Activated B cell treated with CpG ODN at 0.5 μM for 24 hours (primary cell): ENCODE data around the gene CDK2AP2. TPM values are rescaled to one million over a fixed set of nuclear protein-coding genes. Genes with fewer than 3 reads are reported as not detected.
A peak's percentile ranks its signal among the peaks of the same experiment; 100 is the strongest.

Experiments
- ATAC-seq: fragments of 200-7000 bp; cut with Tn5 transposase; one replicate; pipeline ENCODE4 v1.10.0; 2021; ENCODE audit warnings: low read depth, mild to moderate bottlenecking, moderate library complexity
- CTCF ChIA-PET: fragments of 350-600 bp; sonication (Branson Sonifier 250); formaldehyde crosslinking; loops from one replicate; lab custom pipeline; 2021; ENCODE audit warnings: antibody characterized with exemption; lab: Charles Lee
- POLR2A ChIA-PET: fragments of 350-600 bp; sonication (Branson Sonifier 250); formaldehyde crosslinking; loops from one replicate; lab custom pipeline; 2021; ENCODE audit warnings: antibody characterized with exemption; lab: Charles Lee
- DNase-seq: peaks from one replicate; pipeline ENCODE4 v3.0.0; 2022
- H3K27ac Mint-ChIP-seq: one replicate; pipeline ENCODE4 v1.8.0; 2020; ENCODE audit warnings: mixed read lengths
- H3K27me3 Mint-ChIP-seq: one replicate; pipeline ENCODE4 v1.8.0; 2021; ENCODE audit warnings: mixed read lengths
- H3K36me3 Mint-ChIP-seq: one replicate; pipeline ENCODE4 v1.8.0; 2021; ENCODE audit warnings: low read depth, mixed read lengths
- H3K4me1 Mint-ChIP-seq: one replicate; pipeline ENCODE4 v1.8.0; 2021; ENCODE audit warnings: mixed read lengths
- H3K4me3 Mint-ChIP-seq: one replicate; pipeline ENCODE4 v1.8.0; 2020; ENCODE audit warnings: mild to moderate bottlenecking, mixed read lengths
- H3K9me3 Mint-ChIP-seq: one replicate; pipeline ENCODE4 v1.8.0; 2020; ENCODE audit warnings: mixed read lengths
- intact Hi-C: fragments of 100-400 bp; cut with micrococcal nuclease; formaldehyde crosslinking; loops from one replicate; pipeline ENCODE4 v1.15.1; 2024
- total RNA-seq: library from RNA; stranded (reverse); gene quantifications from 2 replicates; pipeline ENCODE4 v1.2.3, GENCODE V29; 2022
- TF ChIP-seq, protein P1 (sequence below): fragments of 200-600 bp; IDR thresholded peaks from one replicate; pipeline ENCODE4 v1.8.0; 2022; ENCODE audit warnings: antibody characterized with exemption, mild to moderate bottlenecking

CDK2AP2 gene
- total RNA-seq, 1 donor from 2014 or later: 67.1 TPM

DNA sequence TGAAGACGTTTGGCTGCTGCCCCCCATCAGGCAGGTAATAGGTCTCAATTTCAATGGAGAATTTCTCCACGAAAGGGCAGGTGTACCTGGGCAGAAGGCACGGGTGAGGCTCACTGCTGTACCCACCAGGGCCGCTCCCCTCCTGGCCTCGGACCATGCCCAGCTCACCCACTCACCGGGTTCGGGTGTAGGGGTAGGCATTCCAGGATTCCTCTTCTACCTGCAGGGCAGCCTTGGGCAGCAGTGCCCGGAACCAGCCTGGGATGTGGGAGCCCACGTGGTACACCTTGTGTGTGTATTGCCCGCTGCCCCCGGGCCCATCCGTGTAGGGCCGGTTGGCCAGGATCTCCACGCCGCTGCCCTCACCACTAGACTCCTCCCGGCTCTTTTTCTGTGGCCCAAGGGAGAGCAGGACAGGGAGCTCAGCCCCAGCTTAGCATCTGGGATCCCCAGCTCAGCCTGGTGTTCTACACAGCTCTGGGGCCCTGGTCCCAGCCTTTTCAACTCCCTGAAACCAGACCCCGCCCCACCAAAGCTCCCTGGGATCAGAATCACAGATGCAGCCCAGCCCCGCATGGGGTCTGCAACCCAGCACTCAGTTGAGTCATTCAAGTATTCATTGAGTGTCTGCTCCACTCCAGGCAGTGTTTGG is 5.5 kb downstream of the CDK2AP2 start:
- Mint-ChIP-seq H3K27ac (no peak overlapping the region), H3K4me3 (peak overlapping the region; percentile 73), H3K27me3 (no peaks in the 10 kb centered on the region), H3K36me3 (peaks cover 61% of the 10 kb centered on the region), H3K4me1 (peaks cover 40% of the 10 kb centered on the region), H3K9me3 (no peaks in the 10 kb centered on the region)
- intact Hi-C loops: no loop called here
- ChIA-PET CTCF (no interaction called here), POLR2A (interaction anchor here (0.6 to 1.8 kb wide), 5 partner anchors 16 to 707 kb away, joined by 3 to 8 read pairs (median 3); partner anchors contain the start of genes AIP and PTPRCAP)
- ATAC-seq (no peak), DNase-seq (no peak)
- TF ChIP-seq, protein P1, sequence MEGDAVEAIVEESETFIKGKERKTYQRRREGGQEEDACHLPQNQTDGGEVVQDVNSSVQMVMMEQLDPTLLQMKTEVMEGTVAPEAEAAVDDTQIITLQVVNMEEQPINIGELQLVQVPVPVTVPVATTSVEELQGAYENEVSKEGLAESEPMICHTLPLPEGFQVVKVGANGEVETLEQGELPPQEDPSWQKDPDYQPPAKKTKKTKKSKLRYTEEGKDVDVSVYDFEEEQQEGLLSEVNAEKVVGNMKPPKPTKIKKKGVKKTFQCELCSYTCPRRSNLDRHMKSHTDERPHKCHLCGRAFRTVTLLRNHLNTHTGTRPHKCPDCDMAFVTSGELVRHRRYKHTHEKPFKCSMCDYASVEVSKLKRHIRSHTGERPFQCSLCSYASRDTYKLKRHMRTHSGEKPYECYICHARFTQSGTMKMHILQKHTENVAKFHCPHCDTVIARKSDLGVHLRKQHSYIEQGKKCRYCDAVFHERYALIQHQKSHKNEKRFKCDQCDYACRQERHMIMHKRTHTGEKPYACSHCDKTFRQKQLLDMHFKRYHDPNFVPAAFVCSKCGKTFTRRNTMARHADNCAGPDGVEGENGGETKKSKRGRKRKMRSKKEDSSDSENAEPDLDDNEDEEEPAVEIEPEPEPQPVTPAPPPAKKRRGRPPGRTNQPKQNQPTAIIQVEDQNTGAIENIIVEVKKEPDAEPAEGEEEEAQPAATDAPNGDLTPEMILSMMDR: no peak

DNA sequence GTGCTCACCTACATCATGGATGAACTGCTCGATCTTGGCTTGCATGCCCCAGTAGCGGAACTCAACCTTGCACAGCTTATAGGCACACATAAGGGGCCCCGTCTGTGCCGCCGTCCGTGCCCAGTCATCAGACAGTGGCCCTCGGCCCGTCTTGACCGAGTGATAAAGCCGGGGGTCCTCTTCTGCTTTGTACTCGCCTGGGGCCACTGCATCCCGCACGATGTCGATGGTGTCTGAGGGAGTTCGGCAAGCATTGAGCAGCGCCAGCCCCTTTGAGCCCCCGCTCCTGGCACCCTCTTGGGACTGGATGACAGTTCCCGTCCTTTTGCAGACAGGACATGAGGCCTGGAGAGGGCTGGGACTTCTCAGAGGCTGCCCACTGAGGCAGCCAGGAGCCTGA is 6.1 kb downstream of the CDK2AP2 start:
- no peak for ATAC-seq
- DNase-seq: no peak
- ChIA-PET CTCF (no interaction called here), POLR2A (interaction anchor here (1.0 to 1.8 kb wide), 2 partner anchors 16 to 65 kb away, joined by 3 to 8 read pairs; partner anchors contain the start of gene PTPRCAP)
- Mint-ChIP-seq H3K4me1 (peaks cover 34% of the 10 kb centered on the region), H3K27me3 (no peaks in the 10 kb centered on the region), H3K4me3 (no peak overlapping the region), H3K27ac (no peak overlapping the region), H3K36me3 (peaks cover 62% of the 10 kb centered on the region), H3K9me3 (no peaks in the 10 kb centered on the region)
- TF ChIP-seq, protein P1: no peak
- intact Hi-C loops: no loop called here

DNA sequence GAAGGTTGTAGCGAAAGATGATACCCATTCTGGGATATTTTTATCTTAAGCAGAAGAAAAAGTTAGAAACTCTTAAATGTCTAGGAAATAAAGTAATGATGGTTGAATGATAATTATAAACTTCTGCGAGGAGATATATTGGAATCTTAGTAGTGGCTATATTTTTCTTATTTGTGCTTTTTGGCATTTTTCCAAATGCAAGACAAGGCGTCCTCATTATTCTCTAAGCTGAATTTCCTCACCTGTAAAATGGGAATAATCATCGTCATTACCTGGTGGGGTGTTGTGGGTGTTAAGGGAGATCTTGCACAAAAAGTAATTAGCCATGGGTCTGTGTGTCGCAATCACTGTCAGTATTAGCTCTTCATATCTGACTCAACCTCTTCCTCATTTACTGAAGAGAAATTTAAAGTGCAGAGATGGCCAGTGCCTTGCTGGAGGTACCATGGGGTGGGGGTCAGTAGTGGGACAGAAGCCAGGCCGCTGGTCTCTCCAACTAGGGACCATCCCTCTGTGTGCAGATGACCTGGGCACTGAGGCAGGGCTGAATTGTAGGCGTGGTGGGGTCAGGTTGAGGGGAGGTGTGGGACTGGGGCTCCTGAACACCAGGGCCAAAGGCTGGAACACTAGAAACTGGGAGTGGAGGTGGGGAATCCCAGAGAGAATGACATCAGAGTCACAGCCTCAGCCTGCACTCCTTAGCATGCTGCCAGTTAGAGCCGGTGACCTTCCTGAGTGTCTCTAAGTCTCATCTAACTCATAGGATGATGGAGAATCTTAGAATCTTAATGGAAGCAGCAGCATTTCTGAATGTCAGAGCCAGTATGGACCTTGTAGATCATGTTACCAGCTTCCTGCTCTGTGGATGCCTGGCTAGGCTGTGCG is 6.9 kb downstream of the CDK2AP2 start:
- intact Hi-C loops: no loop called here
- H3K4me1 Mint-ChIP-seq: peaks cover 26% of the 10 kb centered on the region
- ATAC-seq (no peak), DNase-seq (no peak)
- no peak overlapping the region for H3K4me3 Mint-ChIP-seq
- no peaks in the 10 kb centered on the region for H3K27me3 Mint-ChIP-seq
- TF ChIP-seq, protein P1: no peak
- ChIA-PET POLR2A (interaction anchor here (1.0 to 1.8 kb wide), 2 partner anchors 15 to 64 kb away, joined by 3 to 8 read pairs; partner anchors contain the start of gene PTPRCAP), CTCF (no interaction called here)
- H3K27ac Mint-ChIP-seq: no peak overlapping the region
- no peaks in the 10 kb centered on the region for H3K9me3 Mint-ChIP-seq
- H3K36me3 Mint-ChIP-seq: peaks cover 64% of the 10 kb centered on the region

DNA sequence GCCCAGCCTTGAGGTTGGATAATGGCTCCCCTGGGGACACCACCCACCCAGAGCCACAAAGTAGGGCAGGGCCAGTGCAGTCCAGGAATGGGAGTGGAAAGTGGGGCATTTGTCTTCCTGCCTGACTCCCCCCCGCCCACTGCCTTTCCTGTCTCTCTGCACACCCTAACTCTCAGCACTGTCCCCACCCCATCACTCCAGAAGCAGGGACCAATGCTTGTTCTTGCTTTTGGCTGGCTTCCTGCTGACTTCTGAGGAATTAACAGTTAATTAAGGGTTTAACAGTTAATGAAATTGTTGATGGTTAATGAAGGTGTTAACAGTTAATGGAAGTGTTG is 7.5 kb downstream of the CDK2AP2 start:
- H3K27ac Mint-ChIP-seq: no peak overlapping the region
- H3K27me3 Mint-ChIP-seq: no peaks in the 10 kb centered on the region
- no peak for DNase-seq
- H3K36me3 Mint-ChIP-seq: peaks cover 69% of the 10 kb centered on the region
- TF ChIP-seq, protein P1: no peak
- POLR2A ChIA-PET: no interaction called here
- ATAC-seq: no peak
- no peaks in the 10 kb centered on the region for H3K9me3 Mint-ChIP-seq
- H3K4me1 Mint-ChIP-seq: peaks cover 20% of the 10 kb centered on the region
- intact Hi-C loops: no loop called here
- no peak overlapping the region for H3K4me3 Mint-ChIP-seq
- CTCF ChIA-PET: no interaction called here
